GM13977 (cell line): Measurements from ENCODE around the gene SUGT1.

Source experiments
- DNase-seq: peaks from one replicate; pipeline ENCODE4 v3.0.0; 2012; ENCODE audit warnings: low spot score
- in situ Hi-C: fragments of 300-500 bp; cut with MboI; formaldehyde crosslinking; loops from one replicate; pipeline ENCODE4 v1.12.0; 2022; ENCODE audit warnings: low sequenced_read_pairs, low pct_unique_long_range_greater_than_20kb, mixed read lengths, inconsistent platforms; ENCODE audit not compliant: unreplicated experiment
- TF ChIP-seq, protein P1 (sequence below): IDR thresholded peaks from 2 replicates; pipeline ENCODE4 v1.5.1; 2012; ENCODE audit warnings: mild to moderate bottlenecking, control low read depth; ENCODE audit not compliant: insufficient read depth; ENCODE audit errors: extremely low read depth, missing control alignments

Gene SUGT1

DNA sequence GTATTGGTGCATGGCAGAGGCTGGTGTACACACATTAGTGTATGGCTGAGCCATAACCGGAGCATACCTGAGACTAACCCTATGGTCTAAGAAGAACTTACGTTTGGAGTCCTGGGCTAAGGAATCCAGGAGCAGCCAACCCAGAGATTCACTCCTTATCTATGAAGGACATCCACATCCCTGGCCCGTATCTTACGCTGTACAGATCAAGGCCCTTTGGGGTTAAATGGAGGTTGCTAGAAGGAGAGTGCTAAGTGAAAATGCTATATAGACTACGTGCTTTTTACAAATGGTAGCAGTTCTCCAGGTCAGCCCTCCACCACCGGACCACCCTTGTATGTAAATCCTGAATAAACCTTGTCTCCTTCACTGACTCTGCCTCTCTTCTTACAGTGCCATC lies 1.9 kb upstream of the SUGT1 start:
- no peak for DNase-seq
- in situ Hi-C loops = no loop called here
- TF ChIP-seq, protein P1, sequence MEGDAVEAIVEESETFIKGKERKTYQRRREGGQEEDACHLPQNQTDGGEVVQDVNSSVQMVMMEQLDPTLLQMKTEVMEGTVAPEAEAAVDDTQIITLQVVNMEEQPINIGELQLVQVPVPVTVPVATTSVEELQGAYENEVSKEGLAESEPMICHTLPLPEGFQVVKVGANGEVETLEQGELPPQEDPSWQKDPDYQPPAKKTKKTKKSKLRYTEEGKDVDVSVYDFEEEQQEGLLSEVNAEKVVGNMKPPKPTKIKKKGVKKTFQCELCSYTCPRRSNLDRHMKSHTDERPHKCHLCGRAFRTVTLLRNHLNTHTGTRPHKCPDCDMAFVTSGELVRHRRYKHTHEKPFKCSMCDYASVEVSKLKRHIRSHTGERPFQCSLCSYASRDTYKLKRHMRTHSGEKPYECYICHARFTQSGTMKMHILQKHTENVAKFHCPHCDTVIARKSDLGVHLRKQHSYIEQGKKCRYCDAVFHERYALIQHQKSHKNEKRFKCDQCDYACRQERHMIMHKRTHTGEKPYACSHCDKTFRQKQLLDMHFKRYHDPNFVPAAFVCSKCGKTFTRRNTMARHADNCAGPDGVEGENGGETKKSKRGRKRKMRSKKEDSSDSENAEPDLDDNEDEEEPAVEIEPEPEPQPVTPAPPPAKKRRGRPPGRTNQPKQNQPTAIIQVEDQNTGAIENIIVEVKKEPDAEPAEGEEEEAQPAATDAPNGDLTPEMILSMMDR = no peak

GRCh38 chr13:52651897-52652195 lies 790 bp upstream of the SUGT1 start:
- in situ Hi-C loops = no loop called here
- DNase-seq = no peak
- TF ChIP-seq, protein P1 = no peak

DNA sequence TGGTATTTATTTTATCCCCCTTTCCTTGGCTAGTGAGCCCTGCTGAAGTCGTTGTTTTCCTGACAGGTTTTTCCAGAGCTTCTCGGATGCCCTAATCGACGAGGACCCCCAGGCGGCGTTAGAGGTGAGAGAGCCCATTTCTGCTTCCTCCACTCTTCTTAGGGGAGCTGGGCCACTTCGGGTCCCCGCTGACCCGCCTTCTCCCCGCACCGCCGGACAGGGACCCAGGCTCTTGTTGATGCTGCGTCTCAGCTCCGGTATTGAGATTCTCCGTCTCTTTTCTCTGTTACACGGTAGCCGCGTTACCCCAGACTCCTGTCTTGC lies 306 bp downstream of the SUGT1 start:
- in situ Hi-C loops = no loop called here
- DNase-seq = peak; percentile 26

DNA sequence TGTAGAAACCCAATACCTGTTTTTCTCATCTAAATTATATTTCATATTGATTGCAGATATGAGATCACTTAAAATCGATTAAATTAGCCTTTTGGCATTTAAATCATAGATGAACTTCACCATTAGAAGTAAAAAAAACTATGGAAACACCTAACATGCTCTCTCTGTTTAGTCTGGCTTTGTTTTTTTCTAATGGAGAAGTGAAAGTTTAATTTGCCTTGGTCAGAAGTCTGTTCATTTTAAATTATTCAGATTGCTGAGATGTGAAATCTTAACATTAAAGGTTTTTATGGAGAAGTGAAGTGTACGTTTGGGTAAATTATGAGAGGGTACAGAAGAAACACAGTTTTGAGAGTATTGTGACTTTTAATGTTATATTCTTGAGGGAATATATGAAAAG lies 6.7 kb downstream of the SUGT1 start:
- in situ Hi-C loops = no loop called here
- TF ChIP-seq, protein P1 = no peak
- no peak for DNase-seq

More for the DNA sequence above, 306 bp downstream of the SUGT1 start:
- TF ChIP-seq, protein P1 = no peak

DNA sequence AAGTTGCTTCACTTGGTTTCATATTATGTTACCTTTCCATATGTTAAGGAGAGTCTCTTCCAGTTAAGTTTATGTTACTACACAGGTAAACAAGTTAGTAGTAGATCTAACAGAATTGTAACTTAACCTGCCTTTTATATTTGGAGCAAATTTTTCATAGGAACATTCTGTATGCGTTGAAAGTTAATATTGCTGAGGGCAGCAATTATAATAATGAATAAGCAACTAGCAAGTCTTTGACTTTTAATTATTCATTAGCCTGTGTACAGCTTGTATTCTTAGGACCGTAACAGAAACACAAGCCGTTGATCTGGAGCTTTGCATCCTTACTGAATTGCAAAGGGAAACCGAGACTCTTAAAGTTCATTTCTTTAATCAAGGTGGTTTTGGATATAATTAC lies 11.6 kb downstream of the SUGT1 start:
- TF ChIP-seq, protein P1 = no peak
- no peak for DNase-seq
- in situ Hi-C loops = no loop called here

DNA sequence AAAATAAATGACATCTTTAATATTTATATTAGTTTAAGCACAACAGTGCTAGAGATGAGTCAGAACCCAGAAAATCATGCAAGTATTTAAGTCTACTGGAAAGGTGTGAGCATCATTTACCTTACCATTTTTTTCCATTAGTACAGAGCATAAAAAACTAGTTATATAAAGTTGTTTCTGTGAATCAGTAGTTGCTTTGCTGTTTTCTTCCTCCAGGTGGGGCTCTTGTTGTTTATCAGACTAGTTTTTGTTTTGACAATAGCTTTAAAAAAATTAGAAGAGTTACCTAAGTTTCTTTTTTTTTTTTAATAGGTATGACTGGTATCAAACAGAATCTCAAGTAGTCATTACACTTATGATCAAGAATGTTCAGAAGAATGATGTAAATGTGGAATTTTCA lies 12.7 kb downstream of the SUGT1 start:
- TF ChIP-seq, protein P1 = peak; percentile 33
- in situ Hi-C loops = no loop called here
- no peak for DNase-seq

- DNase-seq = no peak
- in situ Hi-C loops = no loop called here
- TF ChIP-seq, protein P1 = no peak
Measured at GRCh38 chr13:52669677-52670076, 17.0 kb downstream of the SUGT1 start.
